Tibial artery (tissue), 4 donors: ENCODE results near the gene PRKCQ.
"Not testable (repeated sequence)": the region's sequence is repeated elsewhere in the genome, so short reads cannot be mapped to it uniquely, and the experiment has no call there.

Source experiments
- DNase-seq, 2 donors: peaks; one replicate each; pipeline ENCODE4 v3.0.0-alpha.2; 2019
- H3K27ac ChIP-seq, 2 donors: fragments of 200-600 bp; sonication (generic) in 1 of 2; 1 replicate in 1 of 2; 2 replicates in 1 of 2; pipeline ENCODE4 v1.5.1; 2018 to 2019; ENCODE audit warnings: mild to moderate bottlenecking in 1 of 2
- H3K27me3 ChIP-seq, 2 donors: fragments of 200-600 bp; sonication (generic) in 1 of 2; one replicate each; pipeline versions ENCODE4 v1.5.1 to v1.6.0; 2016 to 2019
- H3K36me3 ChIP-seq, 3 donors: fragments of 200-600 bp; sonication (generic) in 2 of 3; one replicate each; pipeline ENCODE4 v1.5.1; 2016 to 2019; ENCODE audit warnings: mild to moderate bottlenecking in 2 of 3
- H3K4me1 ChIP-seq, 4 donors: fragments of 200-600 bp; sonication (generic) in 2 of 4; 1 replicate in 3 of 4; 2 replicates in 1 of 4; pipeline ENCODE4 v1.5.1; 2016 to 2019
- H3K4me3 ChIP-seq, 2 donors: fragments of 200-600 bp; sonication (generic) in 1 of 2; 1 replicate in 1 of 2; 2 replicates in 1 of 2; pipeline ENCODE4 v1.5.1; 2018 to 2019; ENCODE audit warnings: mild to moderate bottlenecking in 2 of 2
- H3K9me3 ChIP-seq, 3 donors: fragments of 200-600 bp; sonication (generic) in 1 of 3; one replicate each; pipeline ENCODE4 v1.5.1; 2016 to 2019
- CTCF ChIP-seq, 2 experiments: fragments of 200-600 bp in 1 of 2; fragments of 450-650 bp in 1 of 2; IDR thresholded peaks; one replicate each; pipeline ENCODE4 v1.5.1; 2017 to 2019; ENCODE audit warnings: antibody characterized with exemption in 2 of 2, mild to moderate bottlenecking in 1 of 2, moderate library complexity in 1 of 2
- intact Hi-C: fragments of 100-400 bp; cut with DNase I; formaldehyde crosslinking; loops from one replicate; pipeline ENCODE4 v1.15.0; 2023; ENCODE audit warnings: low total_unique reads

PRKCQ gene

GRCh38 chr10:6473430-6473829 is 106.6 kb downstream of the PRKCQ start:
- DNase-seq: no peak
- H3K4me1 ChIP-seq: no peaks in the 10 kb centered on the region
- no peaks in the 10 kb centered on the region for H3K36me3 ChIP-seq
- H3K27me3 ChIP-seq: no peaks in the 10 kb centered on the region
- no peaks in the 10 kb centered on the region for H3K9me3 ChIP-seq
- no peak for TF ChIP-seq CTCF (IDR thresholded peaks at IDR 0.05)
- intact Hi-C loops: no loop called here
- H3K27ac ChIP-seq: no peak overlapping the region
- no peak overlapping the region for H3K4me3 ChIP-seq

GRCh38 chr10:6472710-6473005 is 107.4 kb downstream of the PRKCQ start:
- H3K27ac ChIP-seq, H3K36me3 ChIP-seq, DNase-seq, H3K4me1 ChIP-seq, intact Hi-C loops, H3K4me3 ChIP-seq, H3K27me3 ChIP-seq, H3K9me3 ChIP-seq: not testable (repeated sequence)

- Histone ChIP-seq H3K27me3 (no peaks in the 10 kb centered on the region), H3K4me3 (no peak overlapping the region), H3K4me1 (no peaks in the 10 kb centered on the region), H3K27ac (no peak overlapping the region), H3K36me3 (no peaks in the 10 kb centered on the region), H3K9me3 (no peaks in the 10 kb centered on the region)
- no peak for TF ChIP-seq CTCF (IDR thresholded peaks at IDR 0.05)
- no peak for DNase-seq
- intact Hi-C loops: no loop called here
Measured at GRCh38 chr10:6470894-6471618, 109.0 kb downstream of the PRKCQ start.

GRCh38 chr10:6469661-6470060 is 110.4 kb downstream of the PRKCQ start:
- no peak for DNase-seq
- Histone ChIP-seq H3K4me1 (no peaks in the 10 kb centered on the region), H3K27ac (no peak overlapping the region), H3K9me3 (no peaks in the 10 kb centered on the region), H3K36me3 (no peaks in the 10 kb centered on the region), H3K27me3 (no peaks in the 10 kb centered on the region), H3K4me3 (no peak overlapping the region)
- intact Hi-C loops: no loop called here
- no peak for TF ChIP-seq CTCF (IDR thresholded peaks at IDR 0.05)

GRCh38 chr10:6465854-6466601 is 114.0 kb downstream of the PRKCQ start:
- Histone ChIP-seq H3K4me3 (no peak overlapping the region), H3K27me3 (no peaks in the 10 kb centered on the region), H3K9me3 (no peaks in the 10 kb centered on the region), H3K27ac (no peak overlapping the region), H3K36me3 (no peaks in the 10 kb centered on the region), H3K4me1 (no peaks in the 10 kb centered on the region)
- no peak for TF ChIP-seq CTCF (IDR thresholded peaks at IDR 0.05)
- intact Hi-C loops: no loop called here
- DNase-seq: no peak

GRCh38 chr10:6465437-6465836 is 114.6 kb downstream of the PRKCQ start:
- intact Hi-C loops: no loop called here
- no peaks in the 10 kb centered on the region for H3K36me3 ChIP-seq
- no peak for TF ChIP-seq CTCF (IDR thresholded peaks at IDR 0.05)
- DNase-seq: no peak
- no peak overlapping the region for H3K4me3 ChIP-seq
- H3K9me3 ChIP-seq: no peaks in the 10 kb centered on the region
- H3K27me3 ChIP-seq: no peaks in the 10 kb centered on the region
- no peaks in the 10 kb centered on the region for H3K4me1 ChIP-seq
- H3K27ac ChIP-seq: no peak overlapping the region
